Stimulated activated CD8-positive, alpha-beta memory T cell treated with anti-CD3 and anti-CD28 coated beads, Interleukin-7, amount 100 ng/mL, for 4 hours (primary cell): ENCODE results near the gene DPEP2NB.
A peak's percentile ranks its signal among the peaks of the same experiment; 100 is the strongest.
"Not testable (repeated sequence)": the region's sequence is repeated elsewhere in the genome, so short reads cannot be mapped to it uniquely, and the experiment has no call there.

ENCODE experiments used
- DNase-seq, 2 donors: peaks; one replicate each; pipeline ENCODE4 v3.0.0-alpha.2; 2020; ENCODE audit warnings: low read depth in 2 of 2

DPEP2NB gene

DNA sequence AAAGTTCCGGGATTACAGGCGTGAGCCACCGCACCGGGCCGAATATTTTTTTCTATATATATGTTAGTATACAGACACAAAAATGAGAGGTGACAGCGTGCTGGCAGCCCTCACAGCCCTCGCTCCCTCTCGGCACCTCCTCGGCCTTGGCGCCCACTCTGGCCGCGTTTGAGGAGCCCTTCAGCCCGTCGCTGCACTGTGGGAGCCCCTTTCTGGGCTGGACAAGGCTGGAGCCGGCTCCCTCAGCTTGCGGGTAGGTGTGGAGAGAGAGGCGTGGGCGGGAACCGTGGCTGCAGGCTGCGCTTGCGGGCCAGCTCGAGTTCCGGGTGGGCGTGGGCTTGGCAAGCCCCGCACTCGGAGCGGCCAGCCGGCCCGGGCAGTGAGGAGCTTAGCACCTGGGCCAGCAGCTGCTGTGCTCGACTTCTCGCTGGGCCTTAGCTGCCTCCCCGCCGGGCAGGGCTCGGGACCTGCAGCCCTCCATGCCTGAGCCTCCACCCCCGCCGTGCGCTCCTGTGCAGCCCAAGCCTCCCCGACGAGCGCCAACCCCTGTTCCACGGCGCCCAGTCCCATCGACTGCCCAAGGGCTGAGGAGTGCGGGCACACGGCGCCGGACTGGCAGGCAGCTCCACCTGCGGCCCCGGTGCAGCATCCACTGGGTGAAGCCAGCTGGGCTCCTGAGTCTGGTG lies 33.6 kb downstream of the DPEP2NB start:
- no peak for DNase-seq

DNA sequence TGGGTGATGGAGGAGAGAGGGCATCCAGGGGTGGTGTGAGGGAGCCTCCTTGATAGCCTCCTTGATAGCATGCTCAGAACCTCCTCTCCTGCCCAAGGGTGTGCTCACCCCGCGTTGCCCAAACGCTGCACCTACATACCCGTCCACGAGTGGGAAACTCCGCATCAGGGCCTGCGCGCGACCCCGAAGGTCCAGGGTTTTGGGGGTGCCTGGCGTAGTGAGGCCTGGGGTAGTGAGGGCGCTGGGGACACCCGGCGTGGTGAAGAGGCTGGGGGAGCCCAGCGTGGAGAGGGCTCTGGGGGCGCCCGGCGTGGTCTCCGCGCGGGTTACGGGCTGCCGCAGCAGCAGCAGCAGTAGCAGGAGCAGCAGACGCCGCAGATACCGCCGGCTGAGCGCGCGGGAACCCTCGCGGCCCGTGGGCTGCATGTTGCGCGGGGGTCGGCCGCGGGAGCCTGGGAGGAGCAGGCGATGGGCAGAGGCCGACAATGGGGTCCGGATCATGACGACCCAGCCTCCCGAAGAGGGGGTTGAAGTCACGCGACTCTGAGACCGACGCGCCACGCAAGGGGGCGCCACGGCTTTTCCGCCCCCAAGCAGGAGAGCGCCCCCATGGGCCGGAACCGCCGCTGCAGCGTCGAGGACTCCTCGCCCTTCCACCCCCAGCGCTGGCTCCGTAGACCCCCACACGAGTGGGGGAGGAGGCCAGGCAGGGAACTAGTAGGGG lies 35.6 kb downstream of the DPEP2NB start, which contains the start of gene DPEP3:
DPEP3 (minus strand) TSS at position 545 of the 724 bp plus-strand sequence; CDS start at position 426, 119 bp downstream.
- no peak for DNase-seq

DNA sequence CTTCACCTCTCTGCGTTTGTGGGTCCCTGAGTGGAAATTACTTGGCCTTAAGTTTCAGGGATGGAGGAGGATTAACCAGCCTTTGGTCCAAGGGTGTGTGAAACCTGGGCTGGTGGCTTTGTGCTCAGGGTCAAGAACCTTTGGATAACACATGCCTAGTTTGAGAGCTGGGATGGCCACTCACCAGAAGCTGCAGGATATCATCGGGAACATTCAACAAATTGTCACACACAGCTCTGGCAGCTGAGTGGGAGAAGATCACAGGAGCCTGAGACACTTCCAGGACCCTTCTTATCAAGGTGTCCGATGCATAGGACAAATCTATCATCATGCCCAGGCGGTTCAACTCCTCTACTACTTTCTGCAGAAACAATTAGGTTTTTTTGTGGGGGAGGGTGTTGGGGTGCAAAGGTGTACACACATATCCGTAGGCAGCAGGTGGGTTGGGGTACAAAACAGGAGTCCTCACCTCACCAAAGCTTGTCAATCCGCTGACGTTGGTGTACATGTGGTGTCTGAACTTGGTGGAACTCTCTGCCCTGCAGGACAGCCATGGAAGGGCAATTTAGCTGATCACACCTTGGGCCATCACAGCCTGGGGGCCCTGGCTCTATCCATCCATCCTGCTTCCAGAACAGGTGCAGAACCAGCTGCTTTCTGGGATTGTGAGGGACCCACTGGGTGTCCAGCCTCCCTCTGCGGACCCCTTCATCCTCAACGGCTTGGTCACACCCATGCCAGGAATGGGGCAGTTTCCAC lies 38.1 kb downstream of the DPEP2NB start:
- DNase-seq = no peak

DNA sequence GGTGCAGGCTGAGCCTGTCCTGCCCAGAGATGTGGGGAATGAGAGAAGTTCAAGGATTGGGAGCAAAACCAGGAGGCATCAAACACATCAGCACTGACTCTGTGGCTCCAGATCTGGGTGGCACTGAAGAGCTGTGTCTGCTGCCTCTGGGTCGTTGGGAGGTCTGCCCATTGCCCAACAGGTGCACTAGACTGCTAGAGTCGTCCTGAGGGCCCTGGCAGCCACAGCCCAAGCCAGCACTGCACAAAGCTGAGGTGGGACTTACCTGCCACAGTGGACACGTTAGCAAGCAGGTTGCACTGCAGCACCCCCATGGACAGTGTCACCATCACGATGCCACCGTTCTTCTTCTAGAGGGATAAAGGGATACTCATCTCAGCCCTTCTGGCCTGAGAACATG lies 38.7 kb downstream of the DPEP2NB start:
- no peak for DNase-seq

DNA sequence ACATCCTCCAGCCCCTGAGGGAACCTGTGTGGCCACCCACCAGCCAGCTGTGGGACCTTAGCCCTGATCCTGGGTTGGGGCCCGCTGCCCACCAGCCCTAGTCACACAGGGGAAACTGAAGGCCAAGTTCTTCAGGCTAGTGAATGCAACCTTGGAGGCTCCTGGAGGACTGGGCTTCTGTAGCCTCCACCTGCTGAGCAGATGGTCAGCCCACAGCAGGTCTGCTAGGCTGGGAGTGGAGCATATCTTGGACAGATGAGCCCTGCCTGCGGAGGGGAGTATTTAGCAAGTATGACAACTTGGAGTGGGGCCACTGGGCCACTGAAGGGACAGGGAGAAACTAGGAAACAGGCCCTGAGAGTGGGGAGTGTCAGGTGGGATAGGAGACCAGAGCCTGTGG lies 39.5 kb downstream of the DPEP2NB start:
- DNase-seq = no peak

DNA sequence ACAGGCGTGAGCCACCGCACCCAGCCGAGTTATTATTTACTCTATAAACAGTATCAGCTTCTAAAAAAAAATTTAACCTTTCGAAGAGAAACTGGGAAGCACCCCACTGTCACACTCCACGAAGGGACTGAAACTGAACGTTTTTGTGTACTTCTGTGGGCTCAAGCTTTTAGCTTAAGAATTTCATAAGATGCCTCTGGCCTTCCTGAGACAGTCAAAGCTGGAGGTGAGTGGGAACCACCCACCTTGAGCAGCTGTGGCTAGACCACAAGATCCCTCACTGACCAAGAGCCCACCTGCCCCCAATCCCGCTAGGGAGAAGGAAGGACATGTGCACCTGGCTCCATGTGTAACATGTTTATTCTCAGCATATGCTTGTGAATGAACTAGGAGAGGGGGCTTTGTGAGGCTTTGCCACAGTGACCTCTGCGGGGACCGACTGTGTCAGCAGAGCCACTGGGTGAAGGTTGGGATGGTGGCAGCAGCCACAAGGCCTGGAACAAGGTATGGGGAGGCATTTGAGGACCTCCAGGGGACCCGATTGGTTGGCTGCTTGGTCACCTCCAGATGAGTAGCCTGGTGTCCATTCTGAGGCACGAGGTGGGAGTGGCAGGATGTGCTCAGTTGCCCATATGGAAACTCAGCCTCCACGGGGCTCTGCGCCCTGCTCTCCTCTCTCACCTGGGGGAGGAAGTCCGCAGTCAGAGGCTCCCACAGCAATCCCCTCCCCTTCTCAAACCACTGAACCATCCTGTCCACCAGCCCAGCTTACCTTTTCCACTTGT lies 40.2 kb downstream of the DPEP2NB start:
- DNase-seq = no peak

DNA sequence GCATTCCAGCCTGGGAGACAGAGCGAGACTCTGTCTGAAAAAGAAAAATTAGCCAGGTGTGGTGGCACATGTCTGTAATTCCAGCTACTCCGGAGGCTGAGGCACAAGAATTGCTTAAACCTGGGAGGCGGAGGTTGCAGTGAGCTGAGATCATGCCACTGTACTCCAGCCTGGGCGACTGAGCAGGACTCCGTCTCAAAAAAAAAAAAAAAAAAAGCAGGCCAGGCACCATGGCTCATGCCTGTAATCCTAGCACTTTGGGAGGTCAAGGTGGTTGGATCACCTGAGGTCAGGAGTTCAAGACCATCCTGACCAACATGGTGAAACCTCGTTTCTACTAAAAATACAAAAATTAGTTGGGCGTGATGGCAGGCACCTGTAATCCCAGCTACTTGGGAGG lies 43.4 kb downstream of the DPEP2NB start:
- not testable (repeated sequence) for DNase-seq

DNA sequence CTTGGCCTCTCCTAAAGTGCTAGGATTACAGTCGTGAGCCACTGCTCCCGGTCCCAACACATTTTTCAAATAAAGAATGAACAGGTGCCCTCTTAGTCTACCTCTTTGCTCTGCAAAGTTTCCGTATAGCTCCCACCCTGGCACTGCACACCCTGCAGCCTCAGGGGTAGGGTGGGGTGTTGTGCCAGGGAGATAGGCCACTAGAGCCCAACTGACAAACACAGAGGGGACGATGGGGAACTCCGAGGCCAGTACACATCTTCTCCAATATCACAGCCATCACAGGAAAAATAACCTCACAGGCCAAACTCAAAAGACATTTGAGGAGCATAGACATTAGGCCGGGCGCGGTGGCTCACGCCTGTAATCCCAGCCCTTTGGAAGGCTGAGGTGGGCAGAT lies 44.6 kb downstream of the DPEP2NB start:
- no peak for DNase-seq

DNA sequence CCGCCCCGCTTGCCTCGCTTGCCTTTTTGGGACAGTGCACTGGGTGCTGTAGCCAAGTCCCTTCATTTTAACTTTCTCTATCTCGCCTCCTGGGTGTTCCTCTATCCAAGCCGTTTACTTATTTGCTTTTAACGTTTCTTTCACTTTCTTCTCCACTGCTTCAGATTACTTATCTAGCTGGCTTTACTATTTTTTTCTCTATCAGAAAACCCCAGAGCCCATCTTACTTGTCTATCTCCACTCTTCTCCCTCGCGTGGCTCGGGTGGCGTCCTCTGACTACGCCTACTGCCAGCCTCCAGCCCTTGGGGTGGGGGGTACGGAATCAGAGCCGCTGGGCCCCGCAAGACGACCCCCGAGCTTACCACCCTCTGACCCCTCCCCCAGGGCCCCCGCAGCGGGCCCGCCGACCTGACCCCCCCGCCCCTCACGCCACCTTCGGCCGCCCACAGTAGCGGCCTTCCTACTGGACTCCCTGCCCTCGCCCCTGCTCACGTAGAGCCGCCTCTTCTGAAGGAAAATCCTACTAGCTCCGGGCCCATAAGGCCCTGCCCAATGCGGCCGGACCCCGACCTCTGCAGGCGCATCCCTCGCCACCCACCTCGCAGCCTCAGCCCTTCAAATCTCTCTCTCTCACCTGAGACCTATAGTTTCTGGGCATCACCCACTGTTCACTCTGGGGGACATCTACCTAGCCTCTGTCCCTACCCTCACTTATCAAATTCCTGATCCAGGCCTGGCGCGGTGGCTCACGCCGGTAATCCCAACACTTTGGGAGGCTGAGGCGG lies 46.3 kb downstream of the DPEP2NB start:
- no peak for DNase-seq

DNA sequence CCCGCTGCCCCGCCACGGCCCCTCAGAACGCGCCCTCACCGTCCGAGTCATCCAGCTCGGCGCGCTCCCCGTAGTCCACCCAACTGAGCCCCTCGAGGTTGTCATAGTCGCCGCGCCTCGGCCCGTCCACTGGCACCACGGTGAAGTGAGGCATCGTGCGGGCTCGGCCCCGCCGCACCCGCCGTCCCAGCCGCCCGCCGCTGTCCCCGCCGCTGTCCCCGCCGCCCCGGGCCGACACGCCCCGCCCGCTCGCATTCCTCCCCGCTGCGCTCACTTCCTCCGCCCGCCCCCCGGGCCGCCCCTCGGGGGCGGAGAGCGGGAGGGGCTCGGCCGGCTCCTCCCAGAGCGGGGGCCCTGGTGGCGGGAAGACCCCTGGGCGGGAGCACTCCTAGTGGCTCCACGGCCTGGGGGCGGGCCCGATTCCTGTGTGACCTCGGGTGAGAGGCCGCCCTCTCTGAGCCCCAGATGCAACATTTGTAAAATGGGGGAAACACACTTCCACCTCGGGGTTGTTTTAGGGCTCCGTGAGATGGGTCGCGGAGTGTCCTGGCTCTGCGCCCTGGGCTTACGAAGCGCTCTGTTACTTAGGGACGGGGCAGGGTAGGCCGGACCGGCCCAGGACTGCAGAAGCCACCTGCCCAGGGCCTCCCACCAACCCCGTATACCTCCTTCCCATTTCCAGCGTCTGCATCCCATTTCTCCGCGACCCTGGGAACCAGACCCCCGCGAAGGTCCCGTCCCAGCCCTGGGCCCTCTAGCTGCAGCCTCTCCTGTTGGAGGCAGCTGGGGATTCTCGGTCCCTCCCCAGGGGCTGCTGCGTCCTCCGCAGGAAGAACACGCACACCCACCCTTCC lies 47.1 kb downstream of the DPEP2NB start, which contains the start of gene SLC12A4:
SLC12A4 (minus strand) TSS at position 238 of the 854 bp plus-strand sequence; CDS start at position 154, 84 bp downstream.
- DNase-seq = peak; percentile 50 to 78

DNA sequence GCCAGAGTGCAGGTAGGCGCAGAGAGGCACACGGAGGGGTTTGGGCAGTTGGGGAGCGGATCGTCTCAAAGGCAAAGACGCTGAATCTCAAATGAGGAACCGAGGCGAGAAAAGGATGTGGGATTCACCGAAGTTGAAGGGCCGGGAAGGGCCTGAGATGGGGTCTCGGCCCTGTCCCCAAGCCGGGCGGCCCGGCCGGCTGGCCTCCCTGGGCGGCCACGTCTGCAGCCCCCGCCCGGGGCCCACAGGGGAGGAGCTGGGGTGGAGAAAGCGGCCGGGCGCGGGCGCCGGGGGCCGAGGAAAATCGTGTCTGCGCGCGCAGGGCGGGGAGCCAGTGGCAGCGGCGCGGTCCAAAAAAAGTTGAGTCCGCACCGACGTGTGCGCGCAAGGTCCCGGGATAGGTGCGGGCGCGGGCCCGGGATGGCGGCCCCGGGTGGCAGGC lies 47.7 kb downstream of the DPEP2NB start:
- DNase-seq = no peak

DNA sequence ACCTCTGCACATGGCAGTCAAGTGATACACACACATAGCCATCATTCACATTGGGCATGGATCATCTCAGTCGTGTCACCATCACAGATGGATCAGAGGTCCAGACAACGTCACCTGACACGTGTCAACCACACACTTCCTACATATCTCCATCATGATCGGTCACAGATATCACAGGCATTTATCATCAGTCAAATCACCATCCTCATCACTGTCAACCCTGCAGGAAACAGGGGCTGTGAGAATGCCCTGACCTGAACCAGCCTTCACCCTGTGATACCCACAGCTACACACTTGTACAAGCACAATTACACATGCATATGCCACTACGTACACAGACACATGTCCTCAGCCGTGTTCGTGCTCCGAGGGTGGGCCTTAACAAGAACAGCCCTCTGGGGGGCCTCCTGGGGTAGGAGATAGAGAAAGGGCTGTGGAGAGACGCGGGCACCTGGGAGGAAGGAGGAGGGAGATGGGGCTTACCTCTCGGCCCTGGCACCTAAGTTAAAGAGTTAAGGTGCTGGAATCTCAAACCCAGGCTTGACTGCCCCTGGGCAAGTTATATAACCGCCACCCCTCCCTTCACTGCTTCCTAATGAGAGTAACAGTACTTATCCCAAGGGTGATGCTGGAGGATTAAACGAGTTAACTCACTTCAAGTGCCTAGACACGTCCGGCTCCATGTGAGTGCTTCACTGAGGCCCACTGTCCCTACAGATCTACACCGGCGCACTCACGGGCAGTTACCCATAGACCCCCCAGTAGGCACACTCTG lies 48.3 kb downstream of the DPEP2NB start:
- DNase-seq = no peak

DNA sequence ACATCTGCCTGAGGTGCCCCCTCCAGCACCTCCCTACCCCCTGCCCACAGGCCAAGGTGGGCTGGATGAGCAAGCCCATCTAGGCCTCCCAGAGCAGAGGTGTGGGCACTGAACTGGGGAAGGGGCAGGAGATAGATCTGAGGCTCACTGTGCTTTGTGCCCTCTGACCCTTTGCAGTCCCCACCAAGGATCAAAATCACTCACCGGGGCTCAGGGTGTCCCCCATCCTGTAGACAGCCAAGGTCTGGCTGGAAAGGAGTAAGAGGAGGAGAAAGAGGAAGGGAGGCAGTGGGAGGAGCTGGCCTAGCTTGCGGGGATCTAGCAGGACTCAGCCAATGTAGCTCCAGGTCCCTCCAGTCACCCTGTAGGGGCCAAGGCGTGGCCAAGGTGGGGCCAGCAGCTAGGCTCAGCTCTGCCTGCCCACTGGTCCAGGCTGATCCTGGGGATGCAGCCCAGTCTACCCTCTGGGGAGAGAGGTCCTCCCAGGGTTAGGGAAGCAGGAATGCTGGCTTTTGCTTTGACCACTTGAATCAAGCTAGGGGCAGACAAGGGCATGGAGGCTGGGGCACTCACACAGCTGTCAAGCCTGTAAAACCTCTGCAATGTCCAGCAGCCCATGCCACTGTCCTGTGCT lies 49.0 kb downstream of the DPEP2NB start:
- no peak for DNase-seq

DNA sequence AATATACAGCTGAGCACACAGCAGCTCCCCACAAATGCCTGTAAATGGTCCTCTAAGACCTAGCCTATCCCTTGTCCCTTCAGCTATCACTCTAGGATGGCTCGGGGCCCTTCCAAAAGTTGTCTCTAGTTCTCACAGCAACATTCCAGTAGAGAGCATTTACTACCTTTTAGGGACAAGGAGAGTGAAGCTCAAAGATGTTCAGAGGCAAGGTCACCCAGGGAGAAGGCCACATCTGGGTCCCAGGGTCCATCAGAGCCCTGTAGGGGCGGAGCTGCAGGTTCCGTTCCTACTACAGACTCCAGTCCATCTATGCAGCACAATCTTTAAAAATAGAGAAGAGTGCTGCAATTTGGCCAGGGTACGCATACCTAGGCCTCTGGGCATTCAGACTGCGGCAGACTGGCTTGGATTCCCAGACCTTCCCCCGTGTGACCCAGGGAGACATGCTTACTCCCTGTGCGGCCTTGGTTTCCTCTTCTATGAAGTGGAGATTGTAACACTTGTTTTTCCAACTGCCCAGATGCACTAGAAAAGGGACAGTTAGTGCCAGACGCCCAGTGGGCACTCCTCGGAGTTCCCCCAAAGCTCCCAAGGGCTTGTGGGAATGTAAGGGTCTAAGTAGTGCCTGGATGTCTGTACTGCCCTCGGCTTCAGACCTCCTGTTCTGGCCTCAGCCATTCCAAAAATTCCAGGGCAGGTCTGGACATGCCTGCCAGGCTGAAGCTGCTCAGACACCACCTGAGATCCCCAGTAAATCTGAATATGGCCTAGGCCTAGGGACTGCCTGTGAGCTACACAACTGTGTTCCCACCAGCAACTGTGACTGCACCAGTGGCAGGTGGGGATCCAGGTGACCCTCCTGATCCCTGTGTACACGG lies 49.8 kb downstream of the DPEP2NB start:
- no peak for DNase-seq

DNA sequence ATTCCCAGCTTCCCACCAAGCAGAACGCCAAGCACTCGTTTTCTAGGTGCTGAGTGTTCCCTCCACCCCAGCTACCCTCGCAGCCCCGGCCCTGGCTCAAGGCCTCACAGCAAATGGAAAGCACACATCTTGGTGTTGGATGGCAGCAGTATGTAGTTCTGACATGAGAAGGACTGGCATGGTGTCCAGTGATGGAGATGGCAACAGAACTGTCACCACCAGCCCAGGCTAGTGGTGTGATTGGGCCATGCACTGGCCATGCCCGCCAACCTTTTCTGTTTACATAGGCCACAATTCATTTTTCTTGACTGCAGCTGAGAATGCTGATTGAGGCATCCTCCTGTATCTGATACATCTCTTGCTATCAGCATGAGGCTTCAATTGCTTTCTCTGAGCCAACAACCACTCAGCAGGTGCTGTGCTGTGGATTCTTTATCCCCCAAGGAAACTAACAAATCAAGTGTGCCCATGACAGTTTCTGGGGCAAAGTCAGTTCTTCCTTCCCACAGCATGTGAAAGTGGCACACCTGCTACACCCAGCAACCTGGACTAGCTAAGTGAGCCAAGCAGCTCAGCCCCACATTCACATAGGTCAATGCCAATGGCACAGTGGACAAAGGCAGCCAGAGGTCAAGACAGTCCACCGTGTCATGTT lies 51.1 kb downstream of the DPEP2NB start:
- DNase-seq = no peak

DNA sequence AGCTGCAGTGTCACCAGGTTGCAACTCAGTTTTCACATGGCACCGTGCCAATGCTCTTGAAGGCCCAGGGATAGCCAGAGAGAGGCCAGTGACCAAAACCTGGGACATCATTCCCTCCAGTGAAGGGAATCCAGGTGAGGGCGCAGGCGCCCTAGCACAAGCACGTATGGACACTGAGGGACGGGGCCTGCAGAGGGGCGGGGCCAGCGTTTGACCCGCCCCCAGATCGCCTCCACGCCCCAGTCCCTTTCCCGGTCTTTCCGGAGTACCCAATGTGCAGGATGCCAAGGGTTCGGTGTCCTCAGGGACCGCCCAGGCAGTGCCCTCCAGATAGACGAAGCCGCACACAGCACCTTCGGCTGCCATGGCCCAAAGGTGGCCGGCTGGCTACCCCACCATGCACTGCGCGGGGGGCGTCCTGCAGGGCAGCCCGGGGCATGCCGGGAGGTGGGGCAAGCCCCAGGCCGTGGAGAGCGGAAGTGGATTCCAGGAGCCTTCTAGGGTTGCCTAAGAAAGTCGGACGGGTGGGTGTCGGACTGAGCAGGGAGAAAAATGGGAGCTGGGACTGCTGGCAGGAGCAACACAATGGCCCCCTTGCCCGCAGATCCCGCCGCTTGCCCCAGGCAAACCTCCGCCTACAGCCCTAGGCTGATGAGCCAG lies 51.9 kb downstream of the DPEP2NB start:
- no peak for DNase-seq
